ENCODE measurements around the gene TSTD2. TPM values are rescaled to one million over a fixed set of nuclear protein-coding genes. Genes with fewer than 3 reads are reported as not detected.

The TSTD2 gene
- polyA plus RNA-seq, 3 donors = 1.2 to 11.4 (median 2.4) TPM

- intact Hi-C loops (cut with micrococcal nuclease) = no loop called here
- no peak for TF ChIP-seq CTCF (IDR thresholded peaks at IDR 0.05)
- peak overlapping the region in 1 of 2 donors; percentile 69 for H3K4me3 Mint-ChIP-seq
- H3K9ac ChIP-seq (ENCODE audit: insufficient read depth, low read length, poor library complexity, severe bottlenecking) = no peak overlapping the region
- peak overlapping the region in 1 of 3 experiments; percentile 16 for H3K4me3 ChIP-seq (replicated peaks in 1 of 3; ENCODE audit: low read depth in 2 of 3, low read length in 3 of 3)
- peak overlapping the region in 5 of 7 donors; percentile 8 to 73 (median 46) for H3K27ac Mint-ChIP-seq
- H3K79me2 ChIP-seq (ENCODE audit: insufficient read depth, low read length) = no peaks in the 10 kb centered on the region
- peak overlapping the region; percentile 27 for H3K4me2 ChIP-seq (replicated peaks; ENCODE audit: extremely low read depth, low read length, poor library complexity, severe bottlenecking)
- H4K20me1 ChIP-seq (ENCODE audit: insufficient read depth, low read length) = no peaks in the 10 kb centered on the region
- H3K36me3 Mint-ChIP-seq = no peaks in the 10 kb centered on the region
- no peaks in the 10 kb centered on the region for H3K27me3 ChIP-seq (ENCODE audit: control insufficient read depth in 2 of 2, insufficient read depth in 2 of 2, low read length in 2 of 2)
- H3K27ac ChIP-seq (ENCODE audit: low read depth in 1 of 2, low read length in 2 of 2) = peak overlapping the region; percentile 44 to 52
- peaks cover 0 to 1% (median 0%) of the 10 kb centered on the region in 7 donors for H3K9me3 Mint-ChIP-seq
- H3K4me1 ChIP-seq (ENCODE audit: control insufficient read depth in 1 of 2, insufficient read depth in 2 of 2, low read length in 2 of 2) = peaks cover 21 to 25% of the 10 kb centered on the region in 2 donors
- no peaks in the 10 kb centered on the region for H3K9me3 ChIP-seq (replicated peaks in 1 of 2; ENCODE audit: control insufficient read depth in 1 of 2, insufficient read depth in 1 of 2, low read length in 2 of 2)
- no peak for DNase-seq
- H3K36me3 ChIP-seq (replicated peaks in 1 of 2; ENCODE audit: control insufficient read depth in 1 of 2, insufficient read depth in 2 of 2, low read length in 2 of 2) = no peaks in the 10 kb centered on the region
- WGBS (ENCODE audit: insufficient coverage) = 83% methylated on average over 13 of the region's 15 CpGs
- peaks cover 3 to 5% (median 4%) of the 10 kb centered on the region in 3 donors for H3K27me3 Mint-ChIP-seq (ENCODE audit: low read depth in 3 of 3)
- H2AFZ ChIP-seq (ENCODE audit: insufficient read depth, low read depth, low read length, poor library complexity, severe bottlenecking) = peak overlapping the region; percentile 4
- peaks cover 37% of the 10 kb centered on the region for H3K4me1 Mint-ChIP-seq
Observed at GRCh38 chr9:97556721-97557605, 76.2 kb downstream of the TSTD2 start.

GRCh38 chr9:97556036-97556720, 77.0 kb downstream of the TSTD2 start:
- no peaks in the 10 kb centered on the region for H3K27me3 ChIP-seq (ENCODE audit: control insufficient read depth in 2 of 2, insufficient read depth in 2 of 2, low read length in 2 of 2)
- Mint-ChIP-seq H3K27me3 (ENCODE audit: low read depth in 3 of 3) (peaks cover 3 to 5% (median 4%) of the 10 kb centered on the region in 3 donors), H3K4me3 (no peak overlapping the region), H3K4me1 (peaks cover 34% of the 10 kb centered on the region), H3K36me3 (no peaks in the 10 kb centered on the region), H3K27ac (peak overlapping the region in 3 of 7 donors; percentile 5 to 20 (median 9)), H3K9me3 (peaks cover 0 to 1% (median 0%) of the 10 kb centered on the region in 7 donors)
- no peaks in the 10 kb centered on the region for H3K36me3 ChIP-seq (replicated peaks in 1 of 2; ENCODE audit: control insufficient read depth in 1 of 2, insufficient read depth in 2 of 2, low read length in 2 of 2)
- no peaks in the 10 kb centered on the region for H3K9me3 ChIP-seq (replicated peaks in 1 of 2; ENCODE audit: control insufficient read depth in 1 of 2, insufficient read depth in 1 of 2, low read length in 2 of 2)
- H2AFZ ChIP-seq (ENCODE audit: insufficient read depth, low read depth, low read length, poor library complexity, severe bottlenecking) = no peak overlapping the region
- H3K4me2 ChIP-seq (replicated peaks; ENCODE audit: extremely low read depth, low read length, poor library complexity, severe bottlenecking) = no peak overlapping the region
- H3K27ac ChIP-seq (ENCODE audit: low read depth in 1 of 2, low read length in 2 of 2) = no peak overlapping the region
- peaks cover 21 to 25% of the 10 kb centered on the region in 2 donors for H3K4me1 ChIP-seq (ENCODE audit: control insufficient read depth in 1 of 2, insufficient read depth in 2 of 2, low read length in 2 of 2)
- H3K9ac ChIP-seq (ENCODE audit: insufficient read depth, low read length, poor library complexity, severe bottlenecking) = no peak overlapping the region
- DNase-seq = no peak
- WGBS (ENCODE audit: insufficient coverage) = 98% methylated on average over 9 of the region's 10 CpGs
- TF ChIP-seq CTCF (IDR thresholded peaks at IDR 0.05) = no peak
- H3K4me3 ChIP-seq (replicated peaks in 1 of 3; ENCODE audit: low read depth in 2 of 3, low read length in 3 of 3) = no peak overlapping the region
- H4K20me1 ChIP-seq (ENCODE audit: insufficient read depth, low read length) = no peaks in the 10 kb centered on the region
- intact Hi-C loops (cut with micrococcal nuclease) = no loop called here
- no peaks in the 10 kb centered on the region for H3K79me2 ChIP-seq (ENCODE audit: insufficient read depth, low read length)
